ENCODE measurements around the gene TANGO2. TPM values are rescaled to one million over a fixed set of nuclear protein-coding genes. Genes with fewer than 3 reads are reported as not detected.

Gene TANGO2
- total RNA-seq, 1 donor from 2014 or later: 10.0 TPM

- Mint-ChIP-seq H3K27ac (no peak overlapping the region), H3K36me3 (peaks cover 23% of the 10 kb centered on the region), H3K4me3 (no peak overlapping the region), H3K4me1 (no peaks in the 10 kb centered on the region), H3K9me3 (no peaks in the 10 kb centered on the region), H3K27me3 (ENCODE audit: insufficient read depth, low read depth) (peaks cover 6% of the 10 kb centered on the region)
- no peaks in the 10 kb centered on the region for H3K4me1 ChIP-seq
- DNase-seq (ENCODE audit: low spot score): no peak
- H3K36me3 ChIP-seq: peaks cover 8% of the 10 kb centered on the region
- H3K79me2 ChIP-seq (ENCODE audit: low read depth): peaks cover 42% of the 10 kb centered on the region
- H3K27ac ChIP-seq: no peak overlapping the region
- no peak overlapping the region for H2AFZ ChIP-seq (replicated peaks)
- TF ChIP-seq EZH2phosphoT487 (IDR thresholded peaks at IDR 0.05): no peak
- TF ChIP-seq, protein P1, sequence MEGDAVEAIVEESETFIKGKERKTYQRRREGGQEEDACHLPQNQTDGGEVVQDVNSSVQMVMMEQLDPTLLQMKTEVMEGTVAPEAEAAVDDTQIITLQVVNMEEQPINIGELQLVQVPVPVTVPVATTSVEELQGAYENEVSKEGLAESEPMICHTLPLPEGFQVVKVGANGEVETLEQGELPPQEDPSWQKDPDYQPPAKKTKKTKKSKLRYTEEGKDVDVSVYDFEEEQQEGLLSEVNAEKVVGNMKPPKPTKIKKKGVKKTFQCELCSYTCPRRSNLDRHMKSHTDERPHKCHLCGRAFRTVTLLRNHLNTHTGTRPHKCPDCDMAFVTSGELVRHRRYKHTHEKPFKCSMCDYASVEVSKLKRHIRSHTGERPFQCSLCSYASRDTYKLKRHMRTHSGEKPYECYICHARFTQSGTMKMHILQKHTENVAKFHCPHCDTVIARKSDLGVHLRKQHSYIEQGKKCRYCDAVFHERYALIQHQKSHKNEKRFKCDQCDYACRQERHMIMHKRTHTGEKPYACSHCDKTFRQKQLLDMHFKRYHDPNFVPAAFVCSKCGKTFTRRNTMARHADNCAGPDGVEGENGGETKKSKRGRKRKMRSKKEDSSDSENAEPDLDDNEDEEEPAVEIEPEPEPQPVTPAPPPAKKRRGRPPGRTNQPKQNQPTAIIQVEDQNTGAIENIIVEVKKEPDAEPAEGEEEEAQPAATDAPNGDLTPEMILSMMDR (IDR thresholded peaks at IDR 0.05): no peak
- no peak for TF ChIP-seq EZH2 (IDR thresholded peaks at IDR 0.05)
- no peak overlapping the region for H3K4me2 ChIP-seq
- H3K4me3 ChIP-seq: no peak overlapping the region
- no peak overlapping the region for H3K9ac ChIP-seq
- no peaks in the 10 kb centered on the region for H3K27me3 ChIP-seq
- H3K9me3 ChIP-seq (ENCODE audit: low read depth): no peaks in the 10 kb centered on the region
- peaks cover 22% of the 10 kb centered on the region for H3F3A ChIP-seq (ENCODE audit: low read depth)
- peaks cover 66% of the 10 kb centered on the region for H4K20me1 ChIP-seq (ENCODE audit: low read depth)
Measured at GRCh38 chr22:20105456-20106204, 84.7 kb downstream of the TANGO2 start.

- Mint-ChIP-seq H3K27me3 (ENCODE audit: insufficient read depth, low read depth) (peaks cover 8% of the 10 kb centered on the region), H3K27ac (no peak overlapping the region), H3K36me3 (peaks cover 20% of the 10 kb centered on the region), H3K9me3 (no peaks in the 10 kb centered on the region), H3K4me3 (no peak overlapping the region), H3K4me1 (no peaks in the 10 kb centered on the region)
- Histone ChIP-seq H4K20me1 (ENCODE audit: low read depth) (peaks cover 67% of the 10 kb centered on the region), H3K9me3 (ENCODE audit: low read depth) (no peaks in the 10 kb centered on the region), H3K9ac (no peak overlapping the region), H3K36me3 (peaks cover 8% of the 10 kb centered on the region), H3F3A (ENCODE audit: low read depth) (peaks cover 29% of the 10 kb centered on the region), H3K27ac (no peak overlapping the region), H3K79me2 (ENCODE audit: low read depth) (peaks cover 36% of the 10 kb centered on the region), H3K27me3 (no peaks in the 10 kb centered on the region), H3K4me3 (no peak overlapping the region), H3K4me1 (no peaks in the 10 kb centered on the region), H2AFZ (replicated peaks) (no peak overlapping the region), H3K4me2 (no peak overlapping the region)
- no peak for TF ChIP-seq EZH2 (IDR thresholded peaks at IDR 0.05)
- TF ChIP-seq, protein P1 (IDR thresholded peaks at IDR 0.05): no peak
- no peak for TF ChIP-seq EZH2phosphoT487 (IDR thresholded peaks at IDR 0.05)
- DNase-seq (ENCODE audit: low spot score): no peak
Measured at GRCh38 chr22:20106205-20106848, 85.4 kb downstream of the TANGO2 start.

GRCh38 chr22:20106849-20107237 lies 85.9 kb downstream of the TANGO2 start:
- no peak overlapping the region for H3K27ac ChIP-seq
- no peaks in the 10 kb centered on the region for H3K9me3 ChIP-seq (ENCODE audit: low read depth)
- Mint-ChIP-seq H3K9me3 (no peaks in the 10 kb centered on the region), H3K4me3 (no peak overlapping the region), H3K27ac (no peak overlapping the region), H3K27me3 (ENCODE audit: insufficient read depth, low read depth) (peaks cover 8% of the 10 kb centered on the region), H3K36me3 (peaks cover 19% of the 10 kb centered on the region), H3K4me1 (no peaks in the 10 kb centered on the region)
- no peak overlapping the region for H3K9ac ChIP-seq
- H3K79me2 ChIP-seq (ENCODE audit: low read depth): peaks cover 31% of the 10 kb centered on the region
- H3K4me2 ChIP-seq: no peak overlapping the region
- no peak overlapping the region for H3K4me3 ChIP-seq
- no peak overlapping the region for H2AFZ ChIP-seq (replicated peaks)
- no peak for DNase-seq (ENCODE audit: low spot score)
- no peak for TF ChIP-seq EZH2phosphoT487 (IDR thresholded peaks at IDR 0.05)
- no peak for TF ChIP-seq EZH2 (IDR thresholded peaks at IDR 0.05)
- TF ChIP-seq, protein P1 (IDR thresholded peaks at IDR 0.05): no peak
- peaks cover 69% of the 10 kb centered on the region for H4K20me1 ChIP-seq (ENCODE audit: low read depth)
- peaks cover 8% of the 10 kb centered on the region for H3K36me3 ChIP-seq
- H3F3A ChIP-seq (ENCODE audit: low read depth): peaks cover 34% of the 10 kb centered on the region
- H3K27me3 ChIP-seq: no peaks in the 10 kb centered on the region
- H3K4me1 ChIP-seq: no peaks in the 10 kb centered on the region
